GM21526 (cell line): ENCODE results near the gene CUL4A.
"Not testable (repeated sequence)": the region's sequence is repeated elsewhere in the genome, so short reads cannot be mapped to it uniquely, and the experiment has no call there.

Source experiments
- ATAC-seq: cut with Tn5 transposase; IDR thresholded peaks from one replicate; pipeline ENCODE4 v1.9.1; 2021; ENCODE audit warnings: moderate library complexity; ENCODE audit not compliant: unreplicated experiment, low FRiP score

The CUL4A gene

DNA sequence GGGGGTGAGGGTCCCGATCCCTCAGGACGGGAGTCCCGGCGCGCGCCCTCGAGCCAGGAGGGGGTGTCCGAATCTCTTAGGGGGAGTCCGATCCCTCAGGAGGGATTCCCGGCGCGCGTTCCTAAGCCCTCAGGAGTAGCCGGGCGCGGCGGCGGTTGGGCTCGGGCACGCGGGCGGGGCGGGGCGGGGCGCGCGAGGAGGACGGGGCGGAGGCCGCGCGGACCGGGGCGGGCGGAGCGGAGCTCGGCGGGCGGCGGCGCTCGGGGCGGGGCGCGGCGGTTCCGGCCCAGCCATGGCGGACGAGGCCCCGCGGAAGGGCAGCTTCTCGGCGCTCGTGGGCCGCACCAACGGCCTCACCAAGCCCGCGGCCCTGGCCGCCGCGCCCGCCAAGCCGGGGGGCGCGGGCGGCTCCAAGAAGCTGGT lies at the start of gene CUL4A:
CUL4A (plus strand) TSS at position 278 of the 423 bp plus-strand sequence; CDS start at position 293, 15 bp downstream.
- ATAC-seq, result peak; percentile 31

DNA sequence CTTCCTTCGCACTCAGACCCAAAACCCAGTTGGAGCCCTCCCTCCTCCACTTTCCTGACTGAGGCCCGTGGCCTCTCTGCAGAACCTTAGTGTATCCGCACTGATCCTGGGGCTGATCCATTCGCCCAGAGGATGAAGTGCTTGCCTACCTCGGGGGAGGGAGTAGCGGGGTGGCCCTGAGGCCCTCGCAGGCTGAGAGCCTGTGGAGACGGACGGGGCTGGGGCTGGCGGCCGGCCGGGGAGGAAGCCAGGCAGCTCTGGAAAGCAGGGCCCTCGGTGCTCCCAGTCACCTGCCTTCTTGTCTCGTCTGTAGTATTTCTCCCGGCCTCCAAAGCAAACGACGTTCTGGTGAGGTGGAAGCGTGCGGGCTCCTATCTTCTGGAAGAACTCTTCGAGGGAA lies 49.7 kb upstream of the CUL4A start:
- no peak for ATAC-seq

DNA sequence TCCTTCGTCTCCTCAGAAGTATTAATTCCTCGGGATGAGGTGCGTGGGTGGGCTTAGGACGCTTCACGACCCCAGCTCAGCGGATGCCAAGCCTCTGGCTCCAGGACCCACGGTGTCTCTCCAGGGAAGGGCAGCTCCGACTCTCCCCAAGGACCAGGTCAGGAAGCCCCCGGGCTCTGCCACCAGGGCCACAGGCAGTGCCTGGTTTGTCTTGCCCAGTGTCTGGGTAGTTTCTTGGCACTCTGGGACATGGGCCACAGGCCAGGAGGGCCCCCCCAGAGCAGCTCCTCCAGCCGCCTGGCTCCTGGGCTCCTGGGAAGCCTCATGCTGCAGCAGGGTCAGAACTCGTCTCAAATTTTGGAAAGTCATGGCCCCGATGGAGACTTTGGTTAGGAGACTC lies 48.4 kb upstream of the CUL4A start:
- no peak for ATAC-seq

DNA sequence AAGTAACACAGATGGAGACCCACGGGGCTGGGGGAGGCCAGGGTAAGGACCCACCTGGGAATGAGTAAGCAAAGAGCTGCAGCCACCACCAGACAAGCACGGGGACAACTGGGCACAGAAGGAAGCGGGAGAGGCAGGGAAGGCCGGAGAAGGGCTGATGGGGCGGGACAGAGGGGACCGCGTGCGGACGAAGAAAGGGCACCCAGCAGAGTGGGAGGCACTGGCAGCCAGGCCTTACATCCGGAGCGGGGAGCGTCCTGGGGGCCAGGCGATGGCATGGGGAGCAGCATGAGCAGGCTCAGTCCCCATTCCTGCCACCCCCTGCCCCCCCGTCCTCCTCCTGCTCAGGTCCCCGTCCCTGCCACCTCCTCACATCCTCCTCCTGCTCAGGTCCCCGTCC lies 48.0 kb upstream of the CUL4A start:
- no peak for ATAC-seq

DNA sequence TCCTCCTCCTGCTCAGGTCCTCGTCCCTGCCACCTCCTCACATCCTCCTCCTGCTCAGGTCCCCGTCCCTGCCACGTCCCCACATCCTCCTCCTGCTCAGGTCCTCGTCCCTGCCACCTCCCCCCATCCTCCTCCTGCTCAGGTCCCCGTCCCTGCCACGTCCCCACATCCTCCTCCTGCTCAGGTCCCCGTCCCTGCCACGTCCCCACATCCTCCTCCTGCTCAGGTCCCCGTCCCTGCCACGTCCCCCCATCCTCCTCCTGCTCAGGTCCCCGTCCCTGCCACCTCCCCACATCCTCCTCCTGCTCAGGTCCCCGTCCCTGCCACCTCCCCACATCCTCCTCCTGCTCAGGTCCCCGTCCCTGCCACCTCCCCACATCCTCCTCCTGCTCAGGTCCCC lies 47.4 kb upstream of the CUL4A start:
- not testable (repeated sequence) for ATAC-seq

DNA sequence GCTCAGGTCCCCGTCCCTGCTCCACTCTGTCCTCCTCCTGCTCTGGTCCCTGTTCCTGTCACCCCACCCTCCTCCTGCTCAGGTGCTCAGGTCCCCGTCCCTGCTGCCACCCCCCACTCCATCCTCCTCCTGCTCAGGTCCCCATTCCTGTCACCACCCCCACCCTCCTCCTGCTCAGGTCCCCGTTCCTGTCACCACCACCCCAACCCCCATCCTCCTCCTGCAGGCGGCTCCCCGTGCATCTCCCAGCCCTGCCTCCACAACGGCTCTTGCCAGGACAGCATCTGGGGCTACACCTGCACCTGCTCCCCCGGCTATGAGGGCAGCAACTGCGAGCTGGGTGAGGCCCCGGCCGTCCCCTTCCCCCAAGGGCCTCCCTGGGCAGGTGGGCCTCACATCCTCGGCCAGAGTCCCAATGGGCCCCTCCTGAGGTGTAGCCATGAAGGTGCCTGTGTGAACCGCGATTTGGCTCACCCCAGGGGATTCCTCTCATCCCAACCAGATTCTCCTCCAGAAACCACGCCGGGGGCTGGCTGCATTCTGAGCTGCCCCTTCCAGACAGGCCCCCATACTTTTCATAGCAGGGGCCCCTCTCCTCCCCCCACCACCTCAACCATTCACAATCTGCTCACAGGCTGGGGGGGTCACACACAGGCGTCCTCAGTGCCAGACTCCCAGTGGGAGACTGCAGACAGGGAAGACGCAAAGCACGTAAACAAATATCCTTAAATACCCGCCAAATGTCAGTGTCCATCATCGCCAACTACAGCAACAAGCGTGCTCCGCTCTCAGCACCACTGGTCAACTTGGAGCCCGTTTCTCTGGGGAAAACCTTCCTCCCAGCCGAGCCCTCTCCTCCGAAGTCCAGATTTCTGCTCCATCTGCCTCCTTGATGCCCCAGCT lies 46.4 kb upstream of the CUL4A start:
- ATAC-seq, result no peak

DNA sequence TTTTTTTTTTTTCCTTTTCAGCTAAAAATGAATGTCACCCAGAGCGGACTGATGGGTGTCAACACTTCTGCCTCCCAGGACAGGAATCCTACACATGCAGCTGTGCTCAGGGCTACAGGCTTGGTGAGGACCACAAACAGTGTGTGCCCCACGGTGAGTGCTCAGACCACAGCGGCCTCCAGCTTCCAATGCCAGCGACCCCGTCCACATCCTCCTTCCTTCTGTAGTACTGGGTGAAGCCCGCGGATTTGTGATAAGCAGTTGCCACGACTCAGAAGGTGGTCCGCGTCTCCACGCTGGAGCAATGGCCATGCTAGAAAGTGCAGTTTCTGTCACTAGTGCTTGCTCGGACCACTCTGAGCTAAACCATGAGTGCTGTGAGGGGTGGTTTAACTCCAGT lies 44.9 kb upstream of the CUL4A start:
- no peak for ATAC-seq

DNA sequence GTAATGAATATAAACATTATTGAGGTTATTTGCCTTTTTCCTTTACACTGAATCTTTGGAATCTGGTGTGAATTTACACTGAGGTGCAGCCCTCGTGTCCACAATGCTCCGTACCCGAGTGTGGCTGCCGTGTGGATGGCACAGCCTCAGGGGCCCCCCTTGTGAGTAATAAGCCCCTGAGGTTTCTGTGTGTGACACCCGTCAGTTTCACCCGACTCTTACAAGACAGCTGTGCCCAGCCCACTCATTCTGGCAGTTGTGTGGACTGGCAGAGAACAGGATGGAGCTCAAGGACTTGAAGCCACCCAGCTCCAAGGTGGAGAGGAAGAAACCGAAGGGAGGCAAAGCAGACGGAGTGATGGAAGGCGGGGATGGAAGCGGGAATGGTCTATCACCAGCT lies 43.1 kb upstream of the CUL4A start:
- no peak for ATAC-seq

DNA sequence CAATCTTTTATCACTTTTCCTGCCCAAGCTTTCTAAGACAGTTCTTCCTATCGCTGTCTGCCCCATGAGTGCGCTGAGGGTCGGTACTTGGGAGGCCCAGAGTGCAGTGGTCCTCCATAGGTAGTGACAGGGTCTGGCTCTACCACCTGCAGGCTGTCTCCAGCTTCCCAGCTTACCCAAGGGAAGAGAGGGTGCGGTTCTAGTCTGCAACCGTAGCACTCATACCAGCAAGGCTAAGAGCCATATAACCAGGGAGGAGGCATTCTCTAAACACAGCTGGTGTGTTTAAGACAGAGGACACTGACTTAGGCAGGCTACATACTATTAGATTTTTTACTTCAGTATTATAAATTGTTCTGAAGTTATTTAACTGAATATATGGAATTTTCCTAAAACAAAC lies 42.7 kb upstream of the CUL4A start:
- no peak for ATAC-seq

DNA sequence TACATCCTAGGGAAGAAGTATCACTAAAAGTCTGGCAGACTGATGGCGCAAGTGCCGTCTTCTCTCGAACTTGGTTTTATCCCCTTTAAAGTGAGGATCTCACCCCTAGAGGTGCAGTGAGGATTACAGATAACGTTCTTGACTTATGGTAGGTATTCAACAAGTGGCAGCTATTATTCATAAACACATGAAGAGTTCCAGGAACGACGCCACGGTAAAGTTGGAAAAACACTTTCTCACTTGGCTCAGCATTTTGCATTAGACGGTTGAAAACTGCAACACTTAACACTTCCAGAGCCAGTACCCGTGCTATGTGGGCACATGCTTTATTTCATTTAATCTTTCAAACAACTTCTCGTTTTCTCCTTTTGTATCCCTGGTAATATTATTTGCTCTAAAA lies 42.3 kb upstream of the CUL4A start:
- ATAC-seq, result no peak

DNA sequence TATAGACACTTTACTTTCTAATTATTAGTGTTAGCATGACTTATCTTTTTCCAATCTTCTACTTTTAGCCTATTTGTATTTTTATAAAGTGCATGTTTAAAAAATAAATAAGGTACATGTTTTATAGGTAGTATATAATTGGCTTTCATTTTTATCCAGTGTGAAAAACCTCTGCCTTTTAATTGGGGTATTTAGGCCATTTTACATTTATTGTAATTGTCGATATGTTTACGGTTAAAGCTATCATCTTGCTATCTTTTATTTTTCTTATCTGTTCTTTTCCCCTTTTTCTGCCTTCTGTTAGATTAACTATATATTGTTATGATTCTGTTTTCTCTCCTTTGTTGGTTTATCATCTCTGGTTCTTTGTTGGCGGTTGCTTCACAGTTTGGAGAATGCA lies 41.8 kb upstream of the CUL4A start:
- no peak for ATAC-seq

DNA sequence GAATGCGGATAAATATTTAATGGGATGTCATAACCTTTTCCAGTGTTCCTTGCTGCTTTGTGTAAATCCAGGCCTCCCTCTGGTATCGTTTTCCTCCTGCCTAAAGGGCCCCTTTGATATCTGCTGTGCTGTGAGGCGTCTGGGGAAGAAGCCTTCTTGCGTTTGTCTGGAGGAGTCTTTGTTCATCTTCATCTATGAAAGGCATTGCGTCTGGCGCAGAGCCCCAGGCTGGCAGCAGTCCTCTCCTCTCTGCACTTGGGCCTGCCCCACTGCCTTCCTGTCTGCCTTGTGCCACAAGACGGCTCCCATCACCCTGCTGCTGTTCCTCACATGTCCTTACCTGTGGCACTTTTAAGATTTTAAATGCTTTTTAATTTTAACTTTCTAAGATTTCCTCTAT lies 41.2 kb upstream of the CUL4A start:
- ATAC-seq, result no peak

DNA sequence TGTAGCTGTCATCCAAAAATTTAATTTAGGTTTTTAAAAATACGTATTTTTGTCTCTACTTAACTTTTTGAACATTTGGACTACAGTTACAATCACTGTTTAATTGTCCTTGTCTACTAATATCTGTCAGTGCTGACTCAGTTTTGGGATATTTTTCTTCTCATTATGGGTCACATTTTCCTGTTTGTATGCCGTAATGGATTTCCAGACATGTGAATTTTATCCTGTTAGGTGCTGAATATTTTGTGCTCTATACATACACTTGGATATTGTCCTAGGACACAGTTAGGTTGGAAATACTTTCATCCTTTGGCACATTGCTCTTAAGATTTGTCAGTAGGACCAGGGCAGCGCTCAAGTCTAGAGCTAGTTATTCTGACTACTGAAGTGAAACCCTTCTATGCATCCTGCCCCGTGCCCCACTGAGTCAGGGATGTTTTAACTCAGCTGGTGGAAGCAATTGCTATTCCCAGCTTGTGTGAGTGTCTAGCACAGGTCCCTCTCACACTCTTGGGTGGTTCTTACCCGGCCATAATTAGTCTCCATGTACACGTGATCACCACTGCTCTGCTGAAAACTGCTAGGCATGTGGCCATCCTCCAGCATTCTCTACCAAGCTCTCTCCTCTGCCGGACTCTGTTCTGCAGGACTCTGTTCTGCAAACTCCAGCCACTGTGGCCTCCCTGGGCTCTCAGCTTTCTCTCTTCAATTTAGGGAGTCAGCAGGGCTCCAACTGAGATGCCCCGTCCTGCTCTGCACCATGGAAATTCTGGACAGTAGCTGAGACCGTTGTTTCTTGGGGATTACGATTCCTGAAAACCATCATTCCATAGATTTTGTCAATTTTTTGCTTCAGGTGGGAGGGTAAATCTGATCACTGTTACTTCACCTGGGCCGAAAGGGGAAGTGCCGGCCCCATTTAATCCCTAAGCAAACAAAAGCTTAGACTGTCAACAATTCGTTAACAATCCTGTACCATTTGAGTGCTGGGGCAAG lies 39.8 kb upstream of the CUL4A start:
- ATAC-seq, result no peak

DNA sequence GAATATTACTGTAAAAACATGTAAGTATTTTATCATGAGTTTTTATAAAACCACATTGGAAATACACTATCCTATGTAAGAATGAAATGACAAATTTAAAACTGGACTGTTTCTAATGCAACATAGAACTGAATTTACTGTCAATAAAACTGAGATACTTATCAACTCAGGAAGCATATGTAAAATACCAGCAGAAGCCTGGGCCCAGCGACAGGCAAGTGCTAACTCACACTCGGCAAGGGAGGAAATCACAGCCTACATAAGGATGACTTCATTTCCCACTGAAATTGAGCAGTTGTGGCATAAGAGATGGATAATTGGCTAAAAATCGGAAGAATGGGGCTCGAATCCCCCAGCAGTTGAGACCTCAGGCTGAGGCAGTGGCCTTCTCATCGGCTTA lies 38.9 kb upstream of the CUL4A start:
- no peak for ATAC-seq

DNA sequence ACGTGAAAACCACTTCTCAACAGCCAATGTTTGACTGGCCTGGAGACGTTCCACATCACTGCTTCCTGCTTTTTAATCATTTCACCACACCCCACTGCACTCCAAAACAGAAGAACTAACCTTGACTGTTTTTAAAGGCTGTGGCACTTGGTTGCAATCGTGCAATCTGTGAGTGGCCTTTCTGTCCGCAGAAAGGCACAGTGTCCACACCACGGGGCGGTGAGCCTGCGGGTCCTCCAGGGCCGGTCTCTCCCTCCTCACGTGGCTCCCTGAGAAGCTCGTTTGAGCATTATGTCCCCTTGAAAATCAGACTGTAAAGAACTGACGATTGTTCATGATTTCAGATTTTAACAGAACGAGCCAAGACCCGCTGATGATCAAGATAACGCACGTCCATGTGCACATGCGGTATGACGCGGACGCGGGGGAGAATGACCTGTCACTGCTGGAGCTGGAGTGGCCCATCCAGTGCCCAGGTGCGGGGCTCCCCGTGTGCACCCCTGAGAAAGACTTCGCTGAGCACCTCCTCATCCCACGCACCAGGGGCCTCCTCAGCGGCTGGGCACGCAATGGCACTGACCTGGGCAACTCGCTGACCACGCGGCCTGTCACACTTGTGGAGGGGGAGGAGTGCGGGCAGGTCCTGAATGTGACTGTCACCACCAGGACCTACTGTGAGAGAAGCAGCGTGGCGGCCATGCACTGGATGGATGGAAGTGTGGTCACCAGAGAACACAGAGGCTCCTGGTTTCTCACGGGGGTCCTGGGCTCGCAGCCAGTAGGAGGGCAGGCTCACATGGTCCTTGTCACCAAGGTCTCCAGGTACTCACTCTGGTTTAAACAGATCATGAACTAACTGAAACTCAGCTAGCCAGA lies 37.9 kb upstream of the CUL4A start:
- no peak for ATAC-seq

DNA sequence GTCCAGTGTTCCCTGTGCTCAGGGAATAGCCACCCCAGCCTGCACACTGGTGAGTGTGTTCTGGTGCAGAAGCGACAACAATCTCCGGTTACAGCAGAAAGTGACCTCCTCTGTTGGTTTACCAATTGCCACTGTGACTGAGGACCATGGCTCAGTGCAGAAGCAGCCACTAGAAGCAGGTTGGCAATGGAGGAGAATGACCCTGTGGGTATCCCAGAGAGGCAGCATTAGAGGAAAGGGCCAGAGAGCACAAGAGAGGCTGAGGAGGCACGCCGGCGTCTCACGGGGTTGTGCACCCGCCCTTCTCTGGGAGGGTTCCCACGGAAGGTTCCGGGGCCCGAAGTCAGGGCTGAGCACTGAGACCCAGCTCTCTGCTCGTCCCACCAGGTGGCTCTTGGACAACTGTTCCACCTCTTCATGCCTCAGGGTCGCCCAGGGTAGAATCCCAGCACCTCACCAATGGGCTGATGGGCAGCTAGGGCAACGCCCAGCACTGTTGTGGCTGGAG lies 36.9 kb upstream of the CUL4A start:
- no peak for ATAC-seq

DNA sequence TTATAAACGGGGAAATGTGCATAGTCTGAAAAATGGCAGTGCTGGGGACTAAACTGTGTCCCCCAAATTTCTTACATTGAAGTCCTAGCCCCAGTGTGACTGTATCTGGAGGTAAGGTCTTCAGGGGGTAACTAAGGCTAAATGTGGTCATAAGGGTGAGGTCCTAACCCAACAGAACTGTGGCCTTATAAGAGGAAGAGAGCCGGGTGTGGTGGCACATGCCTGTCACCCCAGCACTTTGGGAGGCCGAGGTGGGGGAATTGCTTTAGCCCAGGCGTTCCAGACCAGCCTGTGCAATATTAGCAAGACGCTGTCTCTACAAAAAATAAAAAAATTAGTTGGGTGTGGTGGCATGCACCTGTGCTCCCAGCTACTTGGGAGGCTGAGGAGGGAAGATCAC lies 33.1 kb upstream of the CUL4A start:
- ATAC-seq, result no peak

DNA sequence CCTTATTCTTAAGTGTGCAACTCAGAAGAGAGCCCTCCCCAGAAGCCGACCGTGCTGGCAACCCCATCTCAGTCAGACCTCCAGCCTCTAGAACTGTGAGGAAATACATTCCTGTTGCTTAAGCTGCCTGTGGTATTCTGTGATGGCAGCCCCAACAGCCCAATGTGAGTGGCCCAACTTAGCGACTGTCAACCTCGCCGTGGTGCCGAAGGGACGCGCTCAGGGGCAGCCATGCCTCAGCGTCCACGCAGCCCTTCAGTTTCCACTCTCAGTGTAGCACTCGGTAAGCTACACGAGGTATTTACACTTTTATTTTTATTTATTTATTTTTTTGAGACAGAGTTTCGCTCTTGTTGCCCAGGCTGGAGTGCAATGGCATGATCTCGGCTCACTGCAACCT lies 32.6 kb upstream of the CUL4A start:
- no peak for ATAC-seq

DNA sequence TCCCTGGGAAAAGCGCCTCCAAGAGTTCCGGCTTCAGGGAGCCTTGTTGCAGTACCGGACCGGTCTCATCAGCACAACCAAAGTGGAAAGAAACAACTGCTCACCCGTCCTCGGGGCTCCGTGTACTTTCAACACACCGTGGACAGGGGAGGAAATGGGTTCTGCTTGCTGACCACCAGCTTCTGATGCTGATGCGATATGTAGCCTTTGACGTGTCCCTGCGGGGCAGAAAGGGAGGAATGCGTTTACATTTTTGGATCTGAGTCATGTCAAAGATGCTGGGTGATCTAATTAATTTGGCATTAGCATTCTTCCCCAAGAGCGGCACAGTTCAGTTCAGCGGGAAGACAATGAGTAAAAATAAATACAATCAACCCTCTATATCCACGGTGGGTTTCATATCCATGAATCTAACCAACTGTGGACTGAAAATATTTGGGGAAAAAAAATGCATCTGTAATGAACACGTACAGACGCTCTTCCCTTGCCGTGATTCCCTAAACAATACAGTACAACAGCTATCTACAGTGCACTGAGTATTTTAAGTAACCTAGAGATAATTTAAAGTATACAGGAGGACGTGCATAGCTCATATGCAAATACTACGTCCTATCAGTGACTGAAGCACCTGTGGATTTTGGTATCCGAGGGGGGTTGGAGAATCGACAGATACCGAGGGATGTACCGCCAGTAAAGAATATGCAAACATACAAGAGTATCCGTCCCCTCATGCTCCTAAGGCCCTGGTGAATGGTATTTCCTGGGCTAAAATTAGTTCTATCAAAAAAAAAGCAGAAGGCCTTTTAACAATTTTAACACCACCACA lies 31.1 kb upstream of the CUL4A start:
- no peak for ATAC-seq

DNA sequence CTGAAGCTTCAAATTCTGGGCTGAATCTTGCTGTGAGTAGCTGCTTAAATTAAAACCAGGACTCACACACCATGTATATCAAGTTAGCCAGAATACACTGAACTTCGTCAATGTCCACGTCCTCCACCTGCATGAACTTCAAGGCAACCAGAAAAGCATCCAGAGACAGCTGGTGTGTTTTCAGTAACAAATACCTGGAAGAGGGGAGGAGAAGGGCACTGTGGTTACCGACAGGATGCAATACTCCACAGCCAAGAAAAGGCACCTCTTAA lies 30.6 kb upstream of the CUL4A start:
- no peak for ATAC-seq
